K562 (cell line): ENCODE measurements around the gene LBH. TPM values are rescaled to one million over a fixed set of nuclear protein-coding genes. Genes with fewer than 3 reads are reported as not detected.

ENCODE experiments used
- ATAC-seq: fragments of 200-7000 bp; cut with Tn5 transposase; 3 replicates; pipeline ENCODE4 v1.9.1; 2020; ENCODE audit warnings: moderate library complexity
- BruUV-seq: library from RNA; stranded (reverse); fragments of 400-500 nt; replicated peaks from 2 replicates; lab custom pipeline; 2021; lab: Mats Ljungman, UMichigan
- CTCF ChIA-PET: fragments of 300-600 bp; formaldehyde crosslinking; extraction: SDS; loops from one replicate; lab custom pipeline; 2021; ENCODE audit warnings: low intra/inter-chr PET ratio; lab: Yijun Ruan, JAX
- POLR2A ChIA-PET: fragments of 300-600, 350-650 bp; sonication (Branson Sonifier 250); formaldehyde crosslinking; extraction: SDS; loops from one replicate; lab custom pipeline; 2021; ENCODE audit warnings: antibody characterized with exemption, inconsistent platforms; lab: Yijun Ruan, JAX
- DNase-seq, 4 experiments: peaks; one replicate each; pipeline versions ENCODE4 v3.0.0 to v3.0.0-alpha.2; 2011 to 2018; ENCODE audit warnings: low spot score in 3 of 4, mixed read lengths in 3 of 4; ENCODE audit errors: extremely low read depth in 1 of 4
- FAIRE-seq: peaks from 2 replicates; lab custom pipeline; 2011; peaks lifted over from hg19 to GRCh38; lab: Jason Lieb, UNC
- H2AFZ ChIP-seq: 2 replicates; pipeline ENCODE4 v1.6.0; 2011; ENCODE audit warnings: low read depth, low read length, control low read depth, inconsistent platforms
- H3K27ac ChIP-seq: fragments of 200-600 bp; 3 replicates; pipeline ENCODE4 v1.8.0; 2011; ENCODE audit warnings: low read depth, mild to moderate bottlenecking, control low read depth, inconsistent platforms, low read length, moderate library complexity, mixed read lengths; ENCODE audit errors: extremely low read depth
- H3K27me3 ChIP-seq, 2 experiments: fragments of 300-600 bp in 1 of 2; 2 replicates in 1 of 2; 3 replicates in 1 of 2; pipeline versions ENCODE4 v1.6.0 to v1.8.0; 2011; ENCODE audit warnings: inconsistent platforms in 2 of 2, low read length in 2 of 2, mild to moderate bottlenecking in 1 of 2, mixed read lengths in 1 of 2, moderate library complexity in 1 of 2; ENCODE audit not compliant: control insufficient read depth in 2 of 2, insufficient read depth in 2 of 2
- H3K36me3 ChIP-seq: fragments of 300-600 bp; 3 replicates; pipeline ENCODE4 v1.8.0; 2011; ENCODE audit warnings: mild to moderate bottlenecking, low read length, inconsistent platforms; ENCODE audit not compliant: control insufficient read depth, insufficient read depth
- H3K4me1 ChIP-seq, 2 experiments: fragments of 200-600 bp in 1 of 2; replicated peaks in 1 of 2; 2 replicates in 1 of 2; 3 replicates in 1 of 2; pipeline versions ENCODE4 v1.5.1 to v1.8.0; 2011; ENCODE audit warnings: inconsistent platforms in 2 of 2, low read length in 2 of 2, mild to moderate bottlenecking in 1 of 2, mixed read lengths in 1 of 2, moderate library complexity in 1 of 2; ENCODE audit not compliant: control insufficient read depth in 2 of 2, insufficient read depth in 2 of 2
- H3K4me2 ChIP-seq: 2 replicates; pipeline ENCODE4 v1.6.1; 2011; ENCODE audit warnings: low read length, control low read depth, inconsistent platforms, mixed read lengths; ENCODE audit not compliant: insufficient read depth
- H3K4me3 ChIP-seq: fragments of 200-600 bp; sonication (generic), shearing (Covaris generic); 2 replicates; pipeline ENCODE4 v1.5.1; 2016; ENCODE audit warnings: control low read depth, inconsistent platforms
- H3K79me2 ChIP-seq: fragments of 200-600 bp; 3 replicates; pipeline ENCODE4 v1.8.0; 2011; ENCODE audit warnings: low read length, inconsistent platforms; ENCODE audit not compliant: control insufficient read depth, insufficient read depth
- H3K9ac ChIP-seq, 2 experiments: 2 replicates each; pipeline versions ENCODE4 v1.6.0 to v1.6.1; 2011; ENCODE audit warnings: low read depth in 2 of 2, low read length in 2 of 2, control low read depth in 1 of 2, inconsistent platforms in 1 of 2, mild to moderate bottlenecking in 1 of 2, mixed read lengths in 1 of 2; ENCODE audit not compliant: insufficient read depth in 1 of 2
- H3K9me1 ChIP-seq: one replicate; pipeline ENCODE4 v1.6.0; 2011; ENCODE audit warnings: inconsistent platforms, mild to moderate bottlenecking, low read length, moderate library complexity; ENCODE audit not compliant: control insufficient read depth, insufficient read depth
- H3K9me3 ChIP-seq: replicated peaks from 2 replicates; pipeline ENCODE4 v1.5.1; 2011; ENCODE audit warnings: low read depth, low read length, inconsistent platforms; ENCODE audit not compliant: control insufficient read depth, insufficient read depth
- H4K20me1 ChIP-seq: replicated peaks from 2 replicates; pipeline ENCODE4 v1.6.1; 2011; ENCODE audit warnings: low read length, inconsistent platforms, mixed read lengths; ENCODE audit not compliant: control insufficient read depth, insufficient read depth
- MED1 ChIP-seq: sonication (generic); formaldehyde crosslinking; IDR thresholded peaks from 2 replicates; pipeline ENCODE4 v1.8.1; 2023; ENCODE audit warnings: missing genetic modification reagents, borderline replicate concordance
- NFIC ChIP-seq: fragments of 450-650 bp; IDR thresholded peaks from 2 replicates; pipeline ENCODE4 v1.6.1; 2017; ENCODE audit warnings: mild to moderate bottlenecking, inconsistent platforms
- RCOR1 ChIP-seq, 2 experiments: IDR thresholded peaks; 2 replicates each; pipeline ENCODE4 v1.6.1; 2012; ENCODE audit warnings: low read depth in 2 of 2, low read length in 2 of 2, borderline replicate concordance in 1 of 2, improper control_type of control experiment in 1 of 2
- ZC3H11A ChIP-seq: IDR thresholded peaks from 2 replicates; pipeline ENCODE4 v1.6.1; 2012; ENCODE audit warnings: low read depth, low read length, improper control_type of control experiment
- ZNF57 ChIP-seq: fragments of 450-650 bp; formaldehyde crosslinking; IDR thresholded peaks from 2 replicates; pipeline ENCODE4 v1.4.0; 2020; ENCODE audit warnings: mild to moderate bottlenecking, moderate library complexity
- WGBS: fragments of 100-300 bp; shearing (Covaris generic); methylation state at CpG from one replicate; pipeline ENCODE4 v1.1.6; 2016; ENCODE audit warnings: low coverage, mixed read lengths; ENCODE audit not compliant: insufficient coverage; ENCODE audit errors: missing lambda C conversion rate; 5-methylcytosine and 5-hydroxymethylcytosine counted together
- in situ Hi-C: fragments of 300-500 bp; cut with MboI; formaldehyde crosslinking; loops from 4 replicates; pipeline ENCODE4 v1.15.0; 2018; ENCODE audit warnings: inconsistent platforms, mixed read lengths
- intact Hi-C: fragments of 100-400 bp; cut with micrococcal nuclease; formaldehyde crosslinking; loops from 2 replicates; pipeline ENCODE4 v1.14.2; 2022
- polyA plus RNA-seq, 8 experiments: library from polyadenylated mRNA; depleted of rRNA in 4 of 8; stranded (reverse) in 5 of 8; unstranded in 3 of 8; fragments of >200 nt; fragmentation: Nextera tagmentation in 2 of 8; fragmentation: Illumina TruSeq in 1 of 8; extraction: Ambion mirVana in 2 of 8; extraction: Trizol in 1 of 8; gene quantifications; 2 replicates each; pipeline versions ENCODE4 v1.2.1 to v1.2.3, GENCODE V29; 2011 to 2014; ENCODE audit warnings: inconsistent platforms in 1 of 8, missing spikeins in 1 of 8
- total RNA-seq, 7 experiments: library from RNA; depleted of rRNA in 6 of 7; stranded (reverse); fragments of >200 nt in 6 of 7; fragmentation: Illumina TruSeq in 2 of 7; extraction: Trizol in 2 of 7; gene quantifications; 2 replicates each; pipeline versions ENCODE4 v1.2.1 to v1.2.3, GENCODE V29; 2011 to 2021; ENCODE audit warnings: low replicate concordance in 1 of 7
- TF ChIP-seq, protein P1 (sequence below): fragments of 450-650 bp; IDR thresholded peaks from 2 replicates; pipeline ENCODE4 v1.6.1; 2016
- TF ChIP-seq, protein P2 (sequence below): fragments of 250-450 bp; sonication (Bioruptor Pico); IDR thresholded peaks from 2 replicates; pipeline ENCODE4 v1.5.0; 2021
- TF ChIP-seq, protein P3 (sequence below), 3 experiments: IDR thresholded peaks in 2 of 3; conservative IDR thresholded peaks in 1 of 3; 2 replicates each; pipeline ENCODE4 v1.5.1; 2011 to 2012; ENCODE audit warnings: low read length in 3 of 3, mild to moderate bottlenecking in 3 of 3, control low read depth in 2 of 3, improper control_type of control experiment in 1 of 3, inconsistent platforms in 1 of 3, low read depth in 1 of 3, mixed read lengths in 1 of 3, moderate library complexity in 1 of 3; ENCODE audit not compliant: insufficient read depth in 2 of 3
- TF ChIP-seq, protein P4 (sequence below): IDR thresholded peaks from 3 replicates; pipeline ENCODE4 v1.6.1; 2011; ENCODE audit warnings: borderline replicate concordance, mild to moderate bottlenecking; ENCODE audit not compliant: insufficient read length, insufficient read depth
- TF ChIP-seq, protein P5 (sequence below): fragments of 450-650 bp; IDR thresholded peaks from 2 replicates; pipeline ENCODE4 v1.6.1; 2018; ENCODE audit not compliant: partially characterized antibody

The LBH gene
- total and polyA plus RNA-seq, 9 of the 15 experiments (the other 6 are each of a cell fraction or from before 2014, with no cell fraction given), result 3.1 to 13.4 (median 7.4) TPM

DNA sequence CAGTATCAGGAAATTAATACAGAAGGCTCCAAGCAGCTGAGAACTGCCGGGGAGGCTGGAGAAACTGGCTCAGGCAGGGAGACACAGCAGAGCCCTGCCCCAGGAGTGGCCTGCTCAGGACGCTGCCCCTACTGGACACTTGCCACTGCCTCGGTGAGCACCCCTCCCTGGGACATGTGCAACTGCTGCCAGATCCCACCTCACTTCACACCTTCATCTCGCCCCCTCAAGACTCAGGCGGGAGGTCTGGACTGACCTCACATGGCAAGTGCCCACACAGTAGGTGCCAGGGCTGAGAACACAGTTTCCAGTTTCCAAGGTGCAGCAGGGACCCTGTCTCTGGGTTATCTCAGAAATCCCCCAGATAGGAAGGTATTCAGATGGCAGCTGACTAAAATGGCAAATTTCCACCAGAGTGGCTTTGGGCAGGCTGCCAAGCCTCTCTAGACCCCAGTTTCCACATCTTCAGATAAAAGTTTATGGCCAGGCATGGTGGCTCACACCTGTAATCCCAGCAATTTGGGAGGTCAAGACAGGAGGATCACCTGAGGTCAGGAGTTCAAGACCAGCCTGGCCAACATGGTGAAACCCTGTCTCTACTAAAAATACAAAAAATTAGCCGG is 33.7 kb upstream of the LBH start:
- TF ChIP-seq, protein P1, sequence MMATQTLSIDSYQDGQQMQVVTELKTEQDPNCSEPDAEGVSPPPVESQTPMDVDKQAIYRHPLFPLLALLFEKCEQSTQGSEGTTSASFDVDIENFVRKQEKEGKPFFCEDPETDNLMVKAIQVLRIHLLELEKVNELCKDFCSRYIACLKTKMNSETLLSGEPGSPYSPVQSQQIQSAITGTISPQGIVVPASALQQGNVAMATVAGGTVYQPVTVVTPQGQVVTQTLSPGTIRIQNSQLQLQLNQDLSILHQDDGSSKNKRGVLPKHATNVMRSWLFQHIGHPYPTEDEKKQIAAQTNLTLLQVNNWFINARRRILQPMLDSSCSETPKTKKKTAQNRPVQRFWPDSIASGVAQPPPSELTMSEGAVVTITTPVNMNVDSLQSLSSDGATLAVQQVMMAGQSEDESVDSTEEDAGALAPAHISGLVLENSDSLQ, result no peak
- TF ChIP-seq, protein P2, sequence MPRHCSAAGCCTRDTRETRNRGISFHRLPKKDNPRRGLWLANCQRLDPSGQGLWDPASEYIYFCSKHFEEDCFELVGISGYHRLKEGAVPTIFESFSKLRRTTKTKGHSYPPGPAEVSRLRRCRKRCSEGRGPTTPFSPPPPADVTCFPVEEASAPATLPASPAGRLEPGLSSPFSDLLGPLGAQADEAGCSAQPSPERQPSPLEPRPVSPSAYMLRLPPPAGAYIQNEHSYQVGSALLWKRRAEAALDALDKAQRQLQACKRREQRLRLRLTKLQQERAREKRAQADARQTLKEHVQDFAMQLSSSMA (CRISPR knock-in tag), result no peak
- TF ChIP-seq MED1 (CRISPR knock-in tag) (no peak), ZNF57 (CRISPR knock-in tag) (no peak), RCOR1 (IDR thresholded peaks at IDR 0.05; ENCODE audit: borderline replicate concordance in 1 of 2, low read depth in 2 of 2, low read length in 2 of 2) (no peak), ZC3H11A (no peak), NFIC (peak; percentile 60)
- TF ChIP-seq, protein P3, sequence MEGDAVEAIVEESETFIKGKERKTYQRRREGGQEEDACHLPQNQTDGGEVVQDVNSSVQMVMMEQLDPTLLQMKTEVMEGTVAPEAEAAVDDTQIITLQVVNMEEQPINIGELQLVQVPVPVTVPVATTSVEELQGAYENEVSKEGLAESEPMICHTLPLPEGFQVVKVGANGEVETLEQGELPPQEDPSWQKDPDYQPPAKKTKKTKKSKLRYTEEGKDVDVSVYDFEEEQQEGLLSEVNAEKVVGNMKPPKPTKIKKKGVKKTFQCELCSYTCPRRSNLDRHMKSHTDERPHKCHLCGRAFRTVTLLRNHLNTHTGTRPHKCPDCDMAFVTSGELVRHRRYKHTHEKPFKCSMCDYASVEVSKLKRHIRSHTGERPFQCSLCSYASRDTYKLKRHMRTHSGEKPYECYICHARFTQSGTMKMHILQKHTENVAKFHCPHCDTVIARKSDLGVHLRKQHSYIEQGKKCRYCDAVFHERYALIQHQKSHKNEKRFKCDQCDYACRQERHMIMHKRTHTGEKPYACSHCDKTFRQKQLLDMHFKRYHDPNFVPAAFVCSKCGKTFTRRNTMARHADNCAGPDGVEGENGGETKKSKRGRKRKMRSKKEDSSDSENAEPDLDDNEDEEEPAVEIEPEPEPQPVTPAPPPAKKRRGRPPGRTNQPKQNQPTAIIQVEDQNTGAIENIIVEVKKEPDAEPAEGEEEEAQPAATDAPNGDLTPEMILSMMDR (IDR thresholded peaks at IDR 0.05 in 2 of 3, conservative IDR thresholded peaks at IDR 0.05 in 1 of 3; ENCODE audit: insufficient read depth in 2 of 3, low read depth in 1 of 3, low read length in 3 of 3), result peak; percentile 28 to 51 (median 33); a peak in 4 of 6 replicates
- TF ChIP-seq, protein P4, sequence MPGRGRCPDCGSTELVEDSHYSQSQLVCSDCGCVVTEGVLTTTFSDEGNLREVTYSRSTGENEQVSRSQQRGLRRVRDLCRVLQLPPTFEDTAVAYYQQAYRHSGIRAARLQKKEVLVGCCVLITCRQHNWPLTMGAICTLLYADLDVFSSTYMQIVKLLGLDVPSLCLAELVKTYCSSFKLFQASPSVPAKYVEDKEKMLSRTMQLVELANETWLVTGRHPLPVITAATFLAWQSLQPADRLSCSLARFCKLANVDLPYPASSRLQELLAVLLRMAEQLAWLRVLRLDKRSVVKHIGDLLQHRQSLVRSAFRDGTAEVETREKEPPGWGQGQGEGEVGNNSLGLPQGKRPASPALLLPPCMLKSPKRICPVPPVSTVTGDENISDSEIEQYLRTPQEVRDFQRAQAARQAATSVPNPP, result no peak
- TF ChIP-seq, protein P5, sequence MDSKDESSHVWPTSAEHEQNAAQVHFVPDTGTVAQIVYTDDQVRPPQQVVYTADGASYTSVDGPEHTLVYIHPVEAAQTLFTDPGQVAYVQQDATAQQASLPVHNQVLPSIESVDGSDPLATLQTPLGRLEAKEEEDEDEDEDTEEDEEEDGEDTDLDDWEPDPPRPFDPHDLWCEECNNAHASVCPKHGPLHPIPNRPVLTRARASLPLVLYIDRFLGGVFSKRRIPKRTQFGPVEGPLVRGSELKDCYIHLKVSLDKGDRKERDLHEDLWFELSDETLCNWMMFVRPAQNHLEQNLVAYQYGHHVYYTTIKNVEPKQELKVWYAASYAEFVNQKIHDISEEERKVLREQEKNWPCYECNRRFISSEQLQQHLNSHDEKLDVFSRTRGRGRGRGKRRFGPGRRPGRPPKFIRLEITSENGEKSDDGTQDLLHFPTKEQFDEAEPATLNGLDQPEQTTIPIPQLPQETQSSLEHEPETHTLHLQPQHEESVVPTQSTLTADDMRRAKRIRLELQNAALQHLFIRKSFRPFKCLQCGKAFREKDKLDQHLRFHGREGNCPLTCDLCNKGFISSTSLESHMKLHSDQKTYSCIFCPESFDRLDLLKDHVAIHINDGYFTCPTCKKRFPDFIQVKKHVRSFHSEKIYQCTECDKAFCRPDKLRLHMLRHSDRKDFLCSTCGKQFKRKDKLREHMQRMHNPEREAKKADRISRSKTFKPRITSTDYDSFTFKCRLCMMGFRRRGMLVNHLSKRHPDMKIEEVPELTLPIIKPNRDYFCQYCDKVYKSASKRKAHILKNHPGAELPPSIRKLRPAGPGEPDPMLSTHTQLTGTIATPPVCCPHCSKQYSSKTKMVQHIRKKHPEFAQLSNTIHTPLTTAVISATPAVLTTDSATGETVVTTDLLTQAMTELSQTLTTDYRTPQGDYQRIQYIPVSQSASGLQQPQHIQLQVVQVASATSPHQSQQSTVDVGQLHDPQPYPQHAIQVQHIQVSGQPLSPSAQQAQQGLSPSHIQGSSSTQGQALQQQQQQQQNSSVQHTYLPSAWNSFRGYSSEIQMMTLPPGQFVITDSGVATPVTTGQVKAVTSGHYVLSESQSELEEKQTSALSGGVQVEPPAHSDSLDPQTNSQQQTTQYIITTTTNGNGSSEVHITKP, result no peak
- TF ChIP-seq, all 486 proteins: peak for 2
- no TSS peak for BruUV-seq
- Histone ChIP-seq H3K4me3 (no peak overlapping the region), H3K27me3 (no peaks in the 10 kb centered on the region), H3K79me2 (no peaks in the 10 kb centered on the region), H3K4me1 (peaks cover 30 to 34% of the 10 kb centered on the region in 2 experiments; a peak in 4 of 5 replicates), H3K9me1 (no peaks in the 10 kb centered on the region), H3K36me3 (no peaks in the 10 kb centered on the region), H3K9me3 (no peaks in the 10 kb centered on the region), H3K4me2 (no peak overlapping the region), H3K27ac (no peak overlapping the region), H3K9ac (peak overlapping the region in 1 of 2 experiments; percentile 64; a peak in 1 of 4 replicates), H4K20me1 (no peaks in the 10 kb centered on the region), H2AFZ (0 out of 2 replicates have a peak overlapping the region, but pooled peaks have one; percentile 30)
- ATAC-seq (peak; percentile 67), FAIRE-seq (no peak), DNase-seq (peak; percentile 33 to 47 (median 35))
- in situ Hi-C loops (no loop called here), intact Hi-C loops (no loop called here)
- ChIA-PET CTCF (no interaction called here), POLR2A (no interaction called here)
- 65% methylated on average over 6 of the region's 6 CpGs for WGBS
